HG03159 (cell line): ENCODE data around the gene SNRPB.

Experiments used
- ATAC-seq: cut with Tn5 transposase; IDR thresholded peaks from one replicate; pipeline ENCODE4 v1.9.1; 2021; ENCODE audit warnings: mild to moderate bottlenecking, moderate library complexity; ENCODE audit not compliant: unreplicated experiment

SNRPB gene

GRCh38 chr20:2430538-2430937 is 40.1 kb downstream of the SNRPB start:
- no peak for ATAC-seq

DNA sequence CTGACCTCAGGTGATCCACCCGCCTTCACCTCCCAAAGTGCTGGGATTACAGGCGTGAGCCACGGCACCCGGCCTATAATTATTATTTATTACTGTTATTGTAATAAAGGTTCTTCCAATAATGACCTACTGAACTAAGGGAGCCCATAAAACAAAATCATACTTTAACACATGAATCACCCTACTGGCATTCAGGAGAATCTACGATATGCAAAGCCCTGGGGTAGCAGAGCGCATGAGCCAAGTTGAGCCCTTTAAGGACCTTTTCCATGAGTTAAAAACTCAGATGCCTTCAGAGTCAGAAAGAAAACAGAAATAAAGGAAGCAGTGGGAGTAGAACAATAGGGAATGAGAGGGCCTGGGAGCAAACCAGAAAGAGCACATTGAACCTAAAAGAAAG is 41.5 kb downstream of the SNRPB start:
- no peak for ATAC-seq

GRCh38 chr20:2421247-2421646 is 49.3 kb downstream of the SNRPB start:
- no peak for ATAC-seq

DNA sequence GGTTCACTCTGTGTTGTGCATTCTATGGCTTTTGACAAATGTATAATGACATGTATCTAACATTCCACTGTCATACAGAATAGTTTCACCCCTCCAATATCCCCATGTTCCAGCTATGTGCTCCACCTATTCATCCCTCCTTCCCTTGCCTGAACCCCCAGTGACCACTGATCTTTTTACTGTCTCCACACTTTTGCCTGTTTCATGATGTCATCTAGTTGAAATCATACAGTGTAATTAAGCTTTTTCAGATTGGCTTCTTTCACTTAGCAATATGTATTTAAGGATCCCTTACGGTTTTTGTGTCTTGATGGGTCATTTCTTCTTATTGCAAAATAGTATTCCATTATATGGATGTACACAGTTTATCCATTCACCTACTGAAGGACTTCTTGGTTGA is 50.1 kb downstream of the SNRPB start:
- no peak for ATAC-seq

- ATAC-seq = no peak
Measured at GRCh38 chr20:2418388-2418787, 52.2 kb downstream of the SNRPB start.

DNA sequence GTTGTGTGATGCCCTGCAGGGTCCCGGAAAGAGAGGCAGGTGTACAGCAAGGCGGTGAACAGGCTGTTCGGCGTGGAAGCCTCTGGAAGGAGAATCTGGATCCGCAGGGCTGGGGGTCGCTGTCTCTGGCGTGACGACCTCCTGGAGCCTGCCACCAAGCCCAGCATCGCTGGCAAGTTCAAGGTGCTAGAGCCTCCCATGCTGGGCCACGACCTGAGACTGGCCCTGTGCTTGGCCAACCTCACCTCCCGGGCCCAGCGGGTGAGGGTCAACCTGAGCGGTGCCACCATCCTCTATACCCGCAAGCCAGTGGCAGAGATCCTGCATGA is 53.4 kb downstream of the SNRPB start:
- no peak for ATAC-seq

GRCh38 chr20:2416541-2417212 is 53.9 kb downstream of the SNRPB start:
- ATAC-seq = no peak
